HCT116 (cell line): ENCODE results near the gene ARRDC2. TPM values are rescaled to one million over a fixed set of nuclear protein-coding genes. Genes with fewer than 3 reads are reported as not detected.

Experiments used
- ATAC-seq: fragments of 200-7000 bp; cut with Tn5 transposase; 2 replicates; pipeline ENCODE4 v1.9.1; 2020; ENCODE audit warnings: mild to moderate bottlenecking, moderate library complexity
- Bru-seq: library from RNA; stranded (reverse); fragments of 400-500 nt; gene quantifications from one replicate; lab custom pipeline; 2021; lab: Mats Ljungman, UMichigan
- BruChase-seq, 2 experiments: library from RNA; stranded (reverse); fragments of 400-500 nt; gene quantifications; one replicate each; lab custom pipeline; 2021; lab: Mats Ljungman, UMichigan
- BruUV-seq: library from RNA; stranded (reverse); fragments of 400-500 nt; replicated peaks from 2 replicates; lab custom pipeline; 2021; lab: Mats Ljungman, UMichigan
- CTCF ChIA-PET: fragments of 300-600 bp; sonication (Branson Sonifier 250); formaldehyde crosslinking; loops from one replicate; lab custom pipeline; 2021; ENCODE audit warnings: antibody characterized with exemption; lab: Charles Lee
- POLR2A ChIA-PET: fragments of 300-600, 350-600 bp; sonication (Branson Sonifier 250); formaldehyde crosslinking; loops from one replicate; lab custom pipeline; 2021; ENCODE audit warnings: antibody characterized with exemption; lab: Charles Lee
- RAD21 ChIA-PET, 2 experiments: fragments of 300-600 bp; sonication (Branson Sonifier 250); formaldehyde crosslinking; loops; one replicate each; lab custom pipeline; 2023; ENCODE audit warnings: low total read pairs in 2 of 2; ENCODE audit not compliant: uncharacterized antibody in 2 of 2, unreplicated experiment in 2 of 2, low non-redundant PET in 1 of 2; lab: Charles Lee
- DNase-seq: peaks from one replicate; pipeline ENCODE4 v3.0.0-alpha.2; 2010; ENCODE audit warnings: low read depth, low spot score
- H2AFZ ChIP-seq: fragments of 200-600 bp; shearing (Covaris generic), sonication (generic); 2 replicates; pipeline ENCODE4 v1.6.1; 2017; ENCODE audit warnings: low read depth, mixed run types, mixed read lengths, antibody characterized with exemption, low read length; ENCODE audit not compliant: poor library complexity, severe bottlenecking
- H3K27ac ChIP-seq: 2 replicates; pipeline ENCODE4 v1.5.1; 2012; ENCODE audit warnings: low read depth, low read length
- H3K27me3 ChIP-seq: fragments of 200-600 bp; sonication (generic); 2 replicates; pipeline ENCODE4 v1.6.1; 2016; ENCODE audit warnings: mixed run types, low read length, mixed read lengths; ENCODE audit not compliant: insufficient read depth
- H3K36me3 ChIP-seq, 2 experiments: fragments of 200-500 bp in 1 of 2; fragments of 200-600 bp in 1 of 2; sonication (Bioruptor generic) in 1 of 2; sonication (generic) in 1 of 2; 2 replicates each; pipeline versions ENCODE4 v1.5.1 to v1.6.1; 2014 to 2016; ENCODE audit warnings: low read length in 2 of 2, inconsistent platforms in 1 of 2, mixed read lengths in 1 of 2, mixed run types in 1 of 2; ENCODE audit not compliant: insufficient read depth in 2 of 2, control insufficient read depth in 1 of 2
- H3K4me1 ChIP-seq, 2 experiments: fragments of 200-600 bp in 1 of 2; sonication (generic) in 1 of 2; 2 replicates each; pipeline versions ENCODE4 v1.5.1 to v1.6.1; 2012 to 2017; ENCODE audit warnings: low read length in 2 of 2, inconsistent platforms in 1 of 2, mild to moderate bottlenecking in 1 of 2, mixed read lengths in 1 of 2, mixed run types in 1 of 2, moderate library complexity in 1 of 2; ENCODE audit not compliant: insufficient read depth in 2 of 2, control insufficient read depth in 1 of 2
- H3K4me2 ChIP-seq: fragments of 200-600 bp; sonication (generic); 2 replicates; pipeline ENCODE4 v1.6.1; 2017; ENCODE audit warnings: mixed run types, low read length, mixed read lengths
- H3K4me3 ChIP-seq, 2 experiments: fragments of 200-600 bp in 1 of 2; sonication (generic) in 1 of 2; replicated peaks in 1 of 2; 2 replicates each; pipeline ENCODE4 v1.5.1; 2011 to 2016; ENCODE audit warnings: low read length in 2 of 2, control low read depth in 1 of 2, low read depth in 1 of 2, mild to moderate bottlenecking in 1 of 2, mixed read lengths in 1 of 2, mixed run types in 1 of 2
- H3K79me2 ChIP-seq: fragments of 200-600 bp; sonication (generic); 2 replicates; pipeline ENCODE4 v1.6.1; 2017; ENCODE audit warnings: mild to moderate bottlenecking, mixed run types, low read length, moderate library complexity, mixed read lengths; ENCODE audit not compliant: insufficient read depth
- H3K9ac ChIP-seq: fragments of 200-600 bp; sonication (generic); 2 replicates; pipeline ENCODE4 v1.6.1; 2016; ENCODE audit warnings: low read length, mixed read lengths
- H3K9me2 ChIP-seq: fragments of 200-600 bp; sonication (generic), shearing (Covaris generic); 2 replicates; pipeline ENCODE4 v1.6.1; 2017; ENCODE audit warnings: mixed run types, mild to moderate bottlenecking, moderate library complexity; ENCODE audit not compliant: insufficient read depth
- H3K9me3 ChIP-seq, 2 experiments: fragments of 200-500 bp in 1 of 2; fragments of 200-600 bp in 1 of 2; sonication (Bioruptor generic) in 1 of 2; sonication (generic) in 1 of 2; 2 replicates each; pipeline ENCODE4 v1.6.1; 2014 to 2017; ENCODE audit warnings: low read length in 2 of 2, mixed read lengths in 2 of 2, inconsistent platforms in 1 of 2, low read depth in 1 of 2, mild to moderate bottlenecking in 1 of 2, mixed run types in 1 of 2, moderate library complexity in 1 of 2; ENCODE audit not compliant: control insufficient read depth in 1 of 2, insufficient read depth in 1 of 2
- H4K20me1 ChIP-seq: fragments of 200-600 bp; sonication (generic), shearing (Covaris generic); 2 replicates; pipeline ENCODE4 v1.6.1; 2017; ENCODE audit warnings: mixed run types, mild to moderate bottlenecking, moderate library complexity; ENCODE audit not compliant: insufficient read depth
- ATF3 ChIP-seq: IDR thresholded peaks from 2 replicates; pipeline ENCODE4 v1.6.1; 2012
- CBX3 ChIP-seq: IDR thresholded peaks from 2 replicates; pipeline ENCODE4 v1.6.1; 2012; ENCODE audit warnings: low read depth
- CEBPB ChIP-seq: IDR thresholded peaks from 2 replicates; pipeline ENCODE4 v1.6.1; 2012; ENCODE audit warnings: low read depth
- CTCF ChIP-seq, 3 experiments: fragments of 200-600 bp in 1 of 3; sonication (generic) in 1 of 3; IDR thresholded peaks in 2 of 3; conservative IDR thresholded peaks in 1 of 3; 2 replicates each; pipeline ENCODE4 v1.5.1; 2012 to 2017; ENCODE audit warnings: low read depth in 2 of 3, low read length in 2 of 3, antibody characterized with exemption in 1 of 3, borderline replicate concordance in 1 of 3, control low read depth in 1 of 3, mild to moderate bottlenecking in 1 of 3, mixed read lengths in 1 of 3, mixed run types in 1 of 3, moderate library complexity in 1 of 3; ENCODE audit not compliant: insufficient read depth in 1 of 3
- ELF1 ChIP-seq: IDR thresholded peaks from 2 replicates; pipeline ENCODE4 v1.6.1; 2012; ENCODE audit warnings: low read depth, borderline replicate concordance
- EZH2 ChIP-seq: fragments of 200-600 bp; sonication (generic); IDR thresholded peaks from 2 replicates; pipeline ENCODE4 v1.6.1; 2017; ENCODE audit warnings: antibody characterized with exemption, mixed run types
- EZH2phosphoT487 ChIP-seq: fragments of 200-600 bp; IDR thresholded peaks from 2 replicates; pipeline ENCODE4 v1.6.1; 2018; ENCODE audit warnings: antibody characterized with exemption, borderline replicate concordance
- FOSL1 ChIP-seq: IDR thresholded peaks from 2 replicates; pipeline ENCODE4 v1.6.1; 2012; ENCODE audit warnings: low read depth
- JUND ChIP-seq: IDR thresholded peaks from 2 replicates; pipeline ENCODE4 v1.6.1; 2012
- MAX ChIP-seq: IDR thresholded peaks from 2 replicates; pipeline ENCODE4 v1.6.1; 2012
- POLR2A ChIP-seq: IDR thresholded peaks from 2 replicates; pipeline ENCODE4 v1.7.0; 2011; ENCODE audit warnings: borderline replicate concordance; ENCODE audit not compliant: insufficient read depth, insufficient read length; ENCODE audit errors: extremely low read depth
- POLR2AphosphoS5 ChIP-seq: IDR thresholded peaks from 2 replicates; pipeline ENCODE4 v1.6.1; 2011; ENCODE audit warnings: mild to moderate bottlenecking, low read depth, low read length, moderate library complexity
- RAD21 ChIP-seq: IDR thresholded peaks from 2 replicates; pipeline ENCODE4 v1.6.1; 2012; ENCODE audit warnings: low read depth, mild to moderate bottlenecking
- SP1 ChIP-seq: IDR thresholded peaks from 2 replicates; pipeline ENCODE4 v1.6.1; 2012; ENCODE audit warnings: low read depth
- TCF7L2 ChIP-seq: IDR thresholded peaks from 2 replicates; pipeline ENCODE4 v1.7.0; 2011; ENCODE audit warnings: borderline replicate concordance, inconsistent platforms; ENCODE audit not compliant: insufficient read depth, insufficient read length; ENCODE audit errors: extremely low read depth
- YY1 ChIP-seq: IDR thresholded peaks from 2 replicates; pipeline ENCODE4 v1.6.1; 2011; ENCODE audit warnings: low read length, low read depth, moderate library complexity, mild to moderate bottlenecking; ENCODE audit not compliant: insufficient replicate concordance; ENCODE audit errors: extremely low read depth
- intact Hi-C: fragments of 100-400 bp; cut with micrococcal nuclease; formaldehyde crosslinking; loops from 2 replicates; pipeline ENCODE4 v1.10.0; 2022
- long read RNA-seq: library from polyadenylated mRNA; unstranded; transcript quantifications from one replicate; pipeline ENCODE4 v2.0.0, GENCODE V29; 2021; ENCODE audit not compliant: unreplicated experiment
- polyA plus RNA-seq: library from polyadenylated mRNA; unstranded; fragments of >200 nt; gene quantifications from 2 replicates; pipeline ENCODE4 v1.2.1, GENCODE V29; 2012; ENCODE audit warnings: missing spikeins
- total RNA-seq: library from RNA; stranded (reverse); gene quantifications from one replicate; pipeline ENCODE4 v1.2.1, GENCODE V29; 2021; ENCODE audit not compliant: unreplicated experiment

Gene ARRDC2
- 36.5 TPM for total RNA-seq
- polyA plus RNA-seq, result 19.2 and 25.3 TPM in 2 replicates
- percentile 75 among the genes with signal in this experiment for Bru-seq, nascent RNA
- percentile 81 among the genes with signal in this experiment for BruChase-seq, experiment 1, labeled RNA remaining after a 6-hour chase
- BruChase-seq, experiment 2, labeled RNA remaining after a 2-hour chase, result percentile 83 among the genes with signal in this experiment
- long read RNA-seq, transcript ARRDC2-202 (8 exons, 2,528 nt), result major isoform, 60 of 82 reads
- long read RNA-seq, partial matches to known transcripts, result 13 of 82 reads
- long read RNA-seq, other reads (novel, unspliced or antisense), result 9 of 82 reads

GRCh38 chr19:18007917-18008673 is at the start of gene ARRDC2:
Gene ARRDC2, plus strand, starts transcription at chr19:18008170. Its CDS starts 141 bp downstream, at chr19:18008311.
- ATAC-seq (no peak), DNase-seq (no peak)
- Histone ChIP-seq H3K4me1 (peaks cover 2 to 13% of the 10 kb centered on the region in 2 experiments; a peak in 3 of 4 replicates), H3K4me2 (peak within 1 kb of the TSS; percentile 49; the same call in 1 of the 2 replicates), H3K36me3 (peaks cover 25 to 39% of the 10 kb centered on the region in 2 experiments), H3K9me2 (no peaks in the 10 kb centered on the region), H2AFZ (no peak within 1 kb of the TSS), H3K9ac (0 out of 2 replicates have a peak within 1 kb of the TSS, but pooled peaks have one; percentile 12), H3K27ac (peak within 1 kb of the TSS; percentile 53; the same call in 1 of the 2 replicates), H3K4me3 (no peak within 1 kb of the TSS), H4K20me1 (no peaks in the 10 kb centered on the region), H3K9me3 (no peaks in the 10 kb centered on the region), H3K27me3 (no peaks in the 10 kb centered on the region), H3K79me2 (peaks cover 35% of the 10 kb centered on the region)
- CTCF ChIA-PET, result no interaction called here
- RAD21 ChIA-PET, result no interaction called here
- POLR2A ChIA-PET, result no interaction called here
- BruUV-seq, result no TSS peak
- TF ChIP-seq CBX3 (no peak), RAD21 (no peak), JUND (no peak), POLR2A (no peak), YY1 (no peak), POLR2AphosphoS5 (no peak), ELF1 (no peak), FOSL1 (no peak), CTCF (IDR thresholded peaks at IDR 0.05 in 2 of 3, conservative IDR thresholded peaks at IDR 0.05 in 1 of 3; ENCODE audit: borderline replicate concordance in 1 of 3, insufficient read depth in 1 of 3, low read depth in 2 of 3, low read length in 2 of 3) (no peak), SP1 (no peak), ATF3 (no peak), TCF7L2 (no peak), MAX (no peak), EZH2 (no peak), EZH2phosphoT487 (no peak), CEBPB (no peak)
- intact Hi-C loops, result loop anchor here (1.0 to 10.0 kb wide), 3 partner anchors 50 to 244 kb away; partner anchors contain the start of gene PIK3R2
